Colon (tissue), 2 donors: ENCODE data around the gene GPR179.

ENCODE experiments used
- FAIRE-seq: peaks from 2 replicates; lab custom pipeline; 2012; peaks lifted over from hg19 to GRCh38; lab: Jason Lieb, UNC
- donor health status: control.
- donor health status: control.

Gene GPR179

DNA sequence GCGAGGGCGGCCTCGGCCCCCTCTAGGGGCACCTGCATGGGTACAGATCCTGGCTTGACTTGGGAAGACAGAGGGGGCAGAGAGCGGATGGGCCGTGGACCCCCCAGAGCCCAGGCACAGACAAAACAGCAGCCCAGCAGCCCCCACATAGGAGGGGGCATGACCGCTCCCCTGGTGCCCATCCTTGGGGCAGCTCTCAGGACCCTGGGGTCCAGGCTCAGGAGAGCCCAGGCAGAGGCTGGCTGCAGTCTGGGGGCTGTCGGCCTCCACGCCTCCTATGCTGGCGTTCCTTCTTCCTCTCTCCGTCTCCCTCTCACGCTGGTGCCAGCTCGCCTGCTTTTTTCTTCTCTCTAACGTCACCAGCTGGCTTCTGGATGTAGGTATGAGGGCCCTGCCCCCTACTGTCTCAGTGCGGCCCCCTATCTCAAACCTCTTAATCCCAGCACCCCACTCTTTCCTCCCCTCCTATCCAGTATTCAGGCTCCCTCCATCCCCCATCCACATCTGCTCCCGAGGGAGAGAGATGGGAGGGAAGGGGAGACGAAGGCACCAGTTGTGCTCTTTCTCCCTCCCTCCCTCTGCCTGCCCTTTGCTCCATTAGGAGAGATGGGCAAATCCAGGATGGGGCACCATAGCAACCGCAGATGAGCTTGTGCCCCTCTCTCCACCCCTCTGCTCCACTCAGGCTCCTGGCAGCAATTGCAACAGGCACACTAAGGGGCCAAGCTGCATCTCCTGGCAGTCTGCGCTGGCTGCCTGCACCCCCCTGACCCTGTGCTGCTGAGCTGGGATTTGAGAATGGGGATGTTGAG lies at the start of gene GPR179:
Gene GPR179 (minus strand): TSS at position 349 of the 812 bp plus-strand sequence. CDS start 167 bp downstream, at position 182.
- FAIRE-seq: no peak

- no peak for FAIRE-seq
Observed at GRCh38 chr17:38379448-38379847, 35.7 kb upstream of the GPR179 start.

- no peak for FAIRE-seq
Observed at GRCh38 chr17:38369124-38369886, 25.5 kb upstream of the GPR179 start.

DNA sequence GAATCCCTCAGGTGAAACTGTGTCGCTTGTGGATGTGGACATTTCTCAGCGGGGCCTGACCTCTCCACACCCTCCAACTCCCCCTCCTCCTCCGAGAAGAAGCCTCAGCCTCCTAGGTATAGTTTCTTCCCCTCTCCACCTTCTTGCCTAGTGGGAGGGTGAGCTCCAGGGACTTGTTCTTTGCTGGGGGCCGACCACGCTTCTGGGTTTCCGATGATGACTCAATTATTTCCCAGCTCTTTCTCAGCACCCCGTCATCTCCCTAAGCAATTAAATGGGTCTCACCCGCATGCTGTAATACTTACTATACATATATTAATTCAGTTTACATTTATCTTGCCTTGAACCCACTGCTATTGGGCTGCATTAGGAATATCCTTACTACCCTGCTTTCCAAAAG lies 21.0 kb upstream of the GPR179 start:
- FAIRE-seq: no peak

- no peak for FAIRE-seq
Observed at GRCh38 chr17:38363016-38363415, 19.3 kb upstream of the GPR179 start.

DNA sequence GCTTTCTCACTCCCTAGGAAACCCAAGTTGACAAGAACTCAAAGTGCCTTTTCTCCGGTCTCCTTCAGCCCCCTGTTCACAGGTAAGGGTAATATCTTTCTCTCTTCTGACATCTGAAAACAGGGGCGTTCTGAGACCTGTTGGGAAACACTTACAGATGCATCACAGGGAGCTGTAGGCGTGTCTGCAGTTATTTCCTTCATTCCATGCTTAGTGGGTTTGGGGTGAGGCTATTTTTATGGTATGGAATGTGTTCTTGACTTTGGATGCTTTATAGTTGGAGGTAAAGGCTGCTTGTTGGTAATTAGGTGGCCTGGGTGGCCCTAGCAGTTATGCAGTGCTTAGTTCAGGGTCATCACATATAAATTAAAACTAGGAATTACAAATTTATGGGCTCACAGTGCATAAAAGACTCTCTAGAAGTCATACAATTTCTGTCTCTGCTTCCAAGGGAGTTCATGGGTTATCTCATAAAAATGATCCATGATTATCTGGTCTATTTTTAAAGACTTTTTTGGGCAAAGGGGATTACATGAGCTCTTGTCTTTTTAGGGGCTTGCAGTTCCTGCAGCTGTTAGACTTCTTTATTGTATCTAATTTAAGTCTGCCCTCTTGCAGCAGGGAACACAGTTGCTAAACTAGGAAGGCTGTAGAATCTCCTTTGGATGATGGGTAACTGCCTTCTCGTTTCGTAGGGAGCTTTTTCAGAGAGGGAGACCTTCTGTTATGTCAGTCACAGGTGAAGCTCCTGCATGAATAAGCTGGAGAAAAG lies 18.1 kb upstream of the GPR179 start:
- no peak for FAIRE-seq

- no peak for FAIRE-seq
Observed at GRCh38 chr17:38358586-38359513, 15.1 kb upstream of the GPR179 start.

DNA sequence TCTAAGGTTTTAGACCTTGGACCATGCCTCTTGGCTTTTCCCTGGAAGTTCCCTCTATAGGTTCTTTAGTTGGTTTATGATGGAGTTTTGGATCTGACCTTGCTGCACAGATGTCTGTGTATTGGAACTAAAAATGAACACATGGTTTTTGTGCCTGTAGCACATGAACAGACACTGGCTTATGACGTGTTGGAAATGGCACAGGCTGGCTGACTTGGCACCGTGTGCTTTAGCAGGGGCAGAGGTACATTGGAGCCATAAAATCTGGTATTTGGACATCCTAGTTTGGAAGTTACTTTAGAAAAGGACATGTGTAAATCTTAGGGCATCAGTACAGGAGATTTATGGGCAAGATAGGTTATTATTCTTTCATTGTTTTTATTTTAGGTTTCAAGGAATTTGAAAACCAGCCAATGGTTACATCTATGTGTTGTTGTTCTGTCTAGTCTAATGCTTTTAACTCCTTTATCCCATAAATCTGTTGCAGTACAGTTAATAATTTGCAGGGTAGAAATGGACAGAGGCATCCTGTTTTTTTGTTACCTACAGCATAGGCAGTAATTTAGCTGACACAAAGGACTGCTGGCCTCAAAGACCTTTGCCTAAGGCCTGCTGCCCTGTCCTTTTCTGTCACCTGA lies 13.8 kb upstream of the GPR179 start:
- no peak for FAIRE-seq

DNA sequence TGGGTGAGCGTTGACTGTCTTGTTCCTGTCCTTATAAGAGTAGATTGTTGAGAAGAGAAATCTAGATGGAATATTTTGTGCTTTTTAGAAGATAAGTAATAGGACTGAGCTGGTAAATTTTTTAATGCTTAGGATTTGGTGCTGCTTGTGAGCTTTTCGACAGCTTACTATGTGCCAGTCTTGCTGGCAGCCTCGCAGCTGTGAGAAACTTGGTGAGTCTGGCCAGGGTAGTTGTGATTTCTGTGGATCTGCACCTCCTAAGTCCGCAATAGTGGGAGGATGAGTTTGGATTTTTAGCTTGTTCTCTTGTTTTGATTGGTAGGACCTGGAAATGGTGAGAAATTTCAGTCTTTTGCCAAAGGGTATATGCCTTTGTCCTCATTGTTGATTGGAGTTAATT lies 11.5 kb upstream of the GPR179 start:
- no peak for FAIRE-seq

DNA sequence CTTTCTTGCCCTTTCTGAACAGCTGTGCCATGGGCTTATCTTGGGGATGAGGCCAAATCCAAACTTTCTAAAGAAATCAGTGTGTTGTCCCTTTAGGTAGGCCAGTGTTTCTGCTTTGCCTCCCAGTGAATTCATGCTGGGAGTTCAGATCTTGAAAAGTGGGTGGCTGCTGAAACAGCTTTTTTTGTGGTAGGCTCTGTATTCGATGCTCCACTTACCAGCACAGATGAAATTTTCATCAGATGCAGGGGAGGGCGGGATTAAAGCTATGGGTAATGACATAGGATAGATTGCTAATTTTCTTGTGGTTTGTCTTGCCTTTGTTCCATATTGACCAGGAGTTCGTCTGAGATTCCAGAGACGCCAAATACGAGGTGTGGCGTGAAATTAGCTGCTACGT lies 10.7 kb upstream of the GPR179 start:
- FAIRE-seq: no peak

GRCh38 chr17:38353668-38354067 lies 9.9 kb upstream of the GPR179 start:
- no peak for FAIRE-seq

- FAIRE-seq: no peak
Observed at GRCh38 chr17:38353086-38353604, 9.4 kb upstream of the GPR179 start.

GRCh38 chr17:38352245-38353085 lies 8.7 kb upstream of the GPR179 start:
- no peak for FAIRE-seq

- FAIRE-seq: no peak
Observed at GRCh38 chr17:38351412-38352222, 7.9 kb upstream of the GPR179 start, which contains the start of gene SOCS7. Gene SOCS7, plus strand, starts transcription at chr17:38351844. Its CDS starts 209 bp downstream, at chr17:38352053.

DNA sequence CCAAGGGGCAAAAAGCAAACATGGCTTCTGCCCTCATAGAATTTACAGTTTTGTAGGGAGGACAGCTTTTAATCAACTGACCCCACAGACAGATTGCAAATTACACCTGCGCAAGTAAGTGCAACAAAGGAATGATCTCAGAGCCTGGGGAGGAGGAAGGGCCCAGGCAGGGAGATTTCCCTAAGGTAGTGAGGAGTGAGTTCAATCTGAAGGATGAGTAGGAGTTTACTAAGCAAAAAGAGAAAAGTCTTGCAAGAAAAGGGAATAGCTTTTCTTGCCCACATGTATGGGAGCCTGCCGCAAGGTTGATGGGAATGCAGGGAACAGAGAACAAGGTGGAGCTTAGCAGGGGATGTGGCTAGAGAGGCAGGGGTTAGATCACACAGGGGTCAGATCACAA lies 6.3 kb upstream of the GPR179 start:
- no peak for FAIRE-seq

DNA sequence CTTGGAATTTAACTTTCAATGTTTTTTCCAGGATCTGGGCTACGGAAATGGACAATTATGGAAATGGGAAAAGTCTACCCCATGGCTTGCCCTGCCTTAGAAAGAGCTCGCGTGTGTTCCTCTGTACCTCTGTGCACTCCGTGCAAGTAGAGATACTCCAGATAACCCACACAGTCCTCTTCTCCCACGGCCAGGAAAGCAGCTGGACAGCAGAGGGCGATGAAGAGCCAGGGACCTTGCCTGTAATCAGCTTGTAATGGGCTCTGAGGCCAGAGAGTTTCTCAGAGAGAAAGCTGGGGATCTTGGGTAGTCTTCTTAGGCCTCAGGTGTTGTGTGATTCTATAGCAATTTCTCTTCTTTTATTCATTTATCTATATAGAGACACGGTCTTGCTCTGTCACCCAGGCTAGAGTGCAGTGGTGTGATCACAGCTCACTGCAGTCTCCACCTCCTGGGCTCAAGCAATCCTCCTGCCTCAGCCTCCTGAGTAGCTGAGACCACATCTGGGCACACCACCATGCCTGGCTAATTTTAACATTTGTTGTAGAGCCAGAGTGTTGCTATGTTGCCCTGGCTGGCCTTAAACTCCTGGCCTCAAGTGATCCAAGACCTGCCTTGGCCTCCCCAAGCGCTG lies 5.5 kb upstream of the GPR179 start:
- FAIRE-seq: no peak

DNA sequence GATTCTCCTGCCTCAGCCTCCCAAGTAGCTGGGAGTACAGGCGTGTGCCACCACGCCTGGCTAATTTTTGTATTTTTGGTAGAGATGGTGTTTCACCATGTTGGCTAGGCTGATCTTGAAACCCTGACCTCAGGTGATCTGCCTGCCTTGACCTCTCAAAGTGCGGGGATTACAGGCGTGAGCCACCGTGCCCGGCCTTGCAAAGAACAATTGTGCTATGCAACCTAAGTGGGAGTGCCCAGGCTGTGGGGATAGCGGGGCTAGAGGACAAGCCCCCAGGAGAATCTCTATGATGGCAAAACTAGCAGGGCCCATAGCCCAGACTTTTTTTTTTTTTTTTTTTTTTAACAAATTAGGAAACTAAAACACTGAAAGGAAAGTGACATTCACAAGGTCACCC lies 2.0 kb upstream of the GPR179 start:
- FAIRE-seq: no peak

DNA sequence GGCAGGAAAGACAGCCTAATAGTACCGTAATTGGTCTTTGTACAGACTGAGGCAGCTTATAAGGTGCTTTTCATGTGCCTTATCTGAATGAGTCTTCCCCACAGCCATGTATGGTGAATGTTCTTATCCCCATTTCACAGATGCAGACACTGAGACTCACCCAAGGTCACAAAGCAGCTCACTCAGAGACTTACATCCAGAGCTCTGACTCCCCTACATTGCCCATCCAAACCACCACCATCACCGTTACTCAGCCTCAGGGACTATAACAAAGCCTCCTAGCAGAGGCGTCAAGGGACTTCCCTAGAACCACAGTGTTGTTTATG lies 627 bp upstream of the GPR179 start:
- FAIRE-seq: no peak
